ENCODE data around the gene SORCS2.

The SORCS2 gene

DNA sequence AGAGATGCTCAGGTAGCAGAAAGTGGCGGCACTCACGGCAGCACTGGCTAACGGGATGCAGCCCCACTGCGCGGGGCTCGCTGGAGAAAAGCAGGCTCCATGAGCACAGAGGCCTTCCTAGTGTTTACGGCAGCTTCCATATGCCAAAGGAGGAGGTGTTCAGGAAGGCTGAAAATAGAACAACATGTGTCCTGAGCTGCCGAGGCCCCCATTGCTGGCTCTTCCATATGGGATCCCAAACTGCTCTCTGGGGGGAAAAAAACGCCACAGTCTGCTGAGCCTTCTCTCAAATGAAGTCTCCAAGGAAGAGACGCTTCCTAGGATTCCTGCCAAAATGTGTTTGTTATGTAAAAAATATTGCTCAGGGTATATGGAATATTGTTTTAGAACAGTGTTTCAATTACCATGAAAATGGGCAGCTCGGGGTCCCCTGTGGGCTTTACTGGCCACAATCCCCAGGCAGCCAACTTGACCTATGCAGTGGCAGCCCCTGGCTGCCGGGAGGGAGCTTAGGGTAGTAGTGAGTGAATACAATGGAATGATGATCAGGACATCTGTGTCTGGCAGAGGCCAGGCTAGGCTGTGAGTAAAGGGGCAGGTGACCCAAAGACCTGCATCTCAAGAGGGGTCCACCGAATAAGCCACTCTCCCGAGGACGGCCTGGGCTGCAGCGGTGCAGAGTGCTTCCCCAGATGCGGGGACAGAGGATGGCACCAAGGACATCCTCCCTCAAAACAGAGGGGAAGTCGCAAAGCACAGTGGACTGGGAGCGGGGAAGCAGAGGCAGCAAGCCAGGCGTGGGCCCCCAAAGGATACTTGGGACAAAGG, 577.3 kb downstream of the SORCS2 start:
- DNase-seq (ENCODE audit: low read depth): no peak
- no peak for TF ChIP-seq MYC (IDR thresholded peaks at IDR 0.05; ENCODE audit: low read depth, low read length)
- TF ChIP-seq, protein P1, sequence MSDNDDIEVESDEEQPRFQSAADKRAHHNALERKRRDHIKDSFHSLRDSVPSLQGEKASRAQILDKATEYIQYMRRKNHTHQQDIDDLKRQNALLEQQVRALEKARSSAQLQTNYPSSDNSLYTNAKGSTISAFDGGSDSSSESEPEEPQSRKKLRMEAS (IDR thresholded peaks at IDR 0.05; ENCODE audit: low read depth, low read length): no peak
- TF ChIP-seq CTCF (IDR thresholded peaks at IDR 0.05; ENCODE audit: low read depth, low read length): no peak
- no peak for TF ChIP-seq POLR2A (IDR thresholded peaks at IDR 0.05; ENCODE audit: extremely low read depth, insufficient read length)
- no peak overlapping the region for H3K4me3 ChIP-seq (ENCODE audit: low read depth, low read length)

DNA sequence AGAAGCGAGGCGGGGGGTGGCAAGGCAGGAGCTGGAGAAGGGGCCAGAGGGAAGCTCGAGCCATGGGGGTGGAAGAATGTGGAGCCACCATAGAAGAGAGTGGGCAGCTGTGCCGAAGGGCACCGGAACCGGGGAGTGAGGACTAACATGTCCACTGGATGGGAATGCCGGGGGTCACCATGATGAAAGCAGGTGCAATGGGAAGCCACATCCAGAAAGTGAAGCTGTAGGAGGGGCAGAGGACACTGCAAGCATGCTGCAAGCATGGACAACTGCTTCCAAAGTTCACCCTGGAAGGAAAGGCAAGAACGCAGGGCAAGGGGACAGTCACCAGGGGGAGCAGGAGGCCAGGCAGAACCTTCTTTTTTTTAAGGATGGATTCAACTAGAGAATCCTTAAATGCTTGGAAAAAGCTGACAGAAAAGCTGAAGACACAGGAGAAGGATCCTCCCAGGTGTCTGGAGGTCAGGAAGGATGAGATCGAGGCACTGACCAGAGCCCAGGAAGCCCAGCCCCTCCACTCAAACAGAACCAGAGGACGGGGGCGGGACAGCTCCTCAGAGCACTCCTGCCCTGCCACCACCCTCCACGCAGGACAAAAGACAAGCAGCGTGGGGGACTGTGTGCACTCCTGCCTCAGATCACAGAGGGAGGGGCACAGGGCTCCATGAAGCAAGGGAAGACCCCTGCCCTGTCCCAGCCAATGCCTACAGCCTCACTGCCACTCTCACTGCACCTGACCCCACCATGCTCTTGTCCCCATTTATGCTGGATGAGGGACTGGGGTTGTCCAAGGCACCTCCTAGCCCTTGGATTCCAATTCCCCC, 578.1 kb downstream of the SORCS2 start:
- peak; percentile 25 for DNase-seq (ENCODE audit: low read depth)
- TF ChIP-seq, protein P1 (IDR thresholded peaks at IDR 0.05; ENCODE audit: low read depth, low read length): no peak
- peak; percentile 66 for TF ChIP-seq CTCF (IDR thresholded peaks at IDR 0.05; ENCODE audit: low read depth, low read length)

DNA sequence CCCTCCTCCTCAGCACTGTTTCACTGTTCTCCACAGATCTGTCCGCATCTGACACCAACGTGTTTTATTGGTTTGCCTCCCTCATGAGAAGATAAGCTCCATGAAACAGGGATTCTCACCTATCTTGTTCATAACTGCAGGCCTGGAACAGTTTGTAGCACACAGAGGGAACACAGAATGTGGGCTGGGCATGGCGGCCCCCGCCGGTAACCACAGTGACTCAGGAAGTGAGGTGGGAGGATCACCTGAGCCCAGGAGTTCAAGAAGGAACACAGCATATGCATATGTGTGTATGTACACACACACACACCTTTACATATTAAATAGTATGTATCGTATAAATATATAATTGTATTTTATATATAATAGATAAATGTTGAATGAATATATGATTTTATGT, 578.7 kb downstream of the SORCS2 start:
- TF ChIP-seq MYC (IDR thresholded peaks at IDR 0.05; ENCODE audit: low read depth, low read length): no peak
- TF ChIP-seq, protein P1 (IDR thresholded peaks at IDR 0.05; ENCODE audit: low read depth, low read length): no peak
- no peak for TF ChIP-seq POLR2A (IDR thresholded peaks at IDR 0.05; ENCODE audit: extremely low read depth, insufficient read length)
- TF ChIP-seq CTCF (IDR thresholded peaks at IDR 0.05; ENCODE audit: low read depth, low read length): no peak
- no peak overlapping the region for H3K4me3 ChIP-seq (ENCODE audit: low read depth, low read length)
- DNase-seq (ENCODE audit: low read depth): no peak

More for the DNA sequence above, 578.1 kb downstream of the SORCS2 start:
- no peak overlapping the region for H3K4me3 ChIP-seq (ENCODE audit: low read depth, low read length)

GRCh38 chr4:7771541-7772507, 579.5 kb downstream of the SORCS2 start:
- DNase-seq (ENCODE audit: low read depth): no peak
- no peak for TF ChIP-seq CTCF (IDR thresholded peaks at IDR 0.05; ENCODE audit: low read depth, low read length)
- no peak for TF ChIP-seq MYC (IDR thresholded peaks at IDR 0.05; ENCODE audit: low read depth, low read length)
- no peak for TF ChIP-seq POLR2A (IDR thresholded peaks at IDR 0.05; ENCODE audit: extremely low read depth, insufficient read length)
- TF ChIP-seq, protein P1 (IDR thresholded peaks at IDR 0.05; ENCODE audit: low read depth, low read length): no peak
- H3K4me3 ChIP-seq (ENCODE audit: low read depth, low read length): no peak overlapping the region

DNA sequence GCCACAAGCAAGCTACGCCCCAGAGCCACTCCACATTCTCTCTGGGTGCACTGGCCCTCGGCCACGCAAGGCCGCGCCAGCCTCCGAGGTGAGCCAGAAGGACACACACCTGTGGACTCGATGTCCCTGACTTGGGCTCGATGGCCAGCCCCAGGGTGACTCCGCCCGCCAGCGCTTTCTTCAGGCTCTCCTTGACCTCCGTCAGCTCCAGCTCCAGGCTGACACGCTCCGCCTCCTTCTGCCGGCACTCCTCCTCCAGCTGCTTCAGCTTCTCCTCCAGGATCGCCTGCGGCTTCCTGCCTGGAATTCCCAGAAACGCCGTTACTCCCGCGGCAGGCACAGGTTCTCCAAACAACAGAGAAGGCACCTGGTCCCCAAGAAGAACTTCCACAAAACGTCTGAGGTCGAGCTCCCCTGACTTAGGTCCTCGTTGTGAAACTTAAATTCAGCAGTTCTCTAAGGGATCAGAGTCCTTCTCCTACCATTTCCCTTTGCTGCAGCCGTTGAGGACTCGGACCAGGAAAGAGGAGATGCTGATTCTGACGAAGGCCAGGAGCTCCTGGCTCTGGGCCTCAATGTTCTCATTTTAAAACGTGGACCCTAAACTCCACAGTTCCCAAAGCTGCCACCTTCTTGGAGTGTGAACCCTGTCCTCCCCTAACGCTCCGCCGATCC, 580.5 kb downstream of the SORCS2 start:
- H3K4me3 ChIP-seq (ENCODE audit: low read depth, low read length): no peak overlapping the region
- no peak for TF ChIP-seq CTCF (IDR thresholded peaks at IDR 0.05; ENCODE audit: low read depth, low read length)
- TF ChIP-seq, protein P1 (IDR thresholded peaks at IDR 0.05; ENCODE audit: low read depth, low read length): no peak
- TF ChIP-seq POLR2A (IDR thresholded peaks at IDR 0.05; ENCODE audit: extremely low read depth, insufficient read length): no peak
- DNase-seq (ENCODE audit: low read depth): no peak
